ENCODE data around the gene OBP2A.

The OBP2A gene

GRCh38 chr9:135503371-135504261 is 42.3 kb upstream of the OBP2A start:
- Histone ChIP-seq H3K4me1 (ENCODE audit: control insufficient read depth in 1 of 2, insufficient read depth in 2 of 2, low read length in 2 of 2) (peaks cover 8 to 20% of the 10 kb centered on the region in 2 donors), H3K36me3 (ENCODE audit: control insufficient read depth in 1 of 2, insufficient read depth in 2 of 2, low read length in 2 of 2) (peaks cover 13 to 30% of the 10 kb centered on the region in 2 donors), H3K9me3 (ENCODE audit: control insufficient read depth in 1 of 2, low read length in 2 of 2) (no peaks in the 10 kb centered on the region), H3K27ac (ENCODE audit: low read depth, low read length) (no peak overlapping the region), H3K9ac (ENCODE audit: low read depth in 1 of 2, low read length in 2 of 2) (no peak overlapping the region), H3K27me3 (ENCODE audit: control insufficient read depth in 1 of 2, insufficient read depth in 2 of 2, low read length in 2 of 2) (no peaks in the 10 kb centered on the region), H3K4me3 (ENCODE audit: low read depth in 1 of 2, low read length in 2 of 2) (no peak overlapping the region)

- H3K36me3 ChIP-seq (ENCODE audit: control insufficient read depth in 1 of 2, insufficient read depth in 2 of 2, low read length in 2 of 2) = peaks cover 13 to 30% of the 10 kb centered on the region in 2 donors
- H3K27ac ChIP-seq (ENCODE audit: low read depth, low read length) = no peak overlapping the region
- peaks cover 8 to 13% of the 10 kb centered on the region in 2 donors for H3K4me1 ChIP-seq (ENCODE audit: control insufficient read depth in 1 of 2, insufficient read depth in 2 of 2, low read length in 2 of 2)
- H3K9me3 ChIP-seq (ENCODE audit: control insufficient read depth in 1 of 2, low read length in 2 of 2) = no peaks in the 10 kb centered on the region
- no peak overlapping the region for H3K4me3 ChIP-seq (ENCODE audit: low read depth in 1 of 2, low read length in 2 of 2)
- no peaks in the 10 kb centered on the region for H3K27me3 ChIP-seq (ENCODE audit: control insufficient read depth in 1 of 2, insufficient read depth in 2 of 2, low read length in 2 of 2)
- H3K9ac ChIP-seq (ENCODE audit: low read depth in 1 of 2, low read length in 2 of 2) = no peak overlapping the region
Measured at GRCh38 chr9:135504262-135505243, 41.4 kb upstream of the OBP2A start.

GRCh38 chr9:135505406-135506187 is 40.3 kb upstream of the OBP2A start:
- Histone ChIP-seq H3K36me3 (ENCODE audit: control insufficient read depth in 1 of 2, insufficient read depth in 2 of 2, low read length in 2 of 2) (peaks cover 13 to 30% of the 10 kb centered on the region in 2 donors), H3K4me3 (ENCODE audit: low read depth in 1 of 2, low read length in 2 of 2) (no peak overlapping the region), H3K27ac (ENCODE audit: low read depth, low read length) (no peak overlapping the region), H3K27me3 (ENCODE audit: control insufficient read depth in 1 of 2, insufficient read depth in 2 of 2, low read length in 2 of 2) (no peaks in the 10 kb centered on the region), H3K9me3 (ENCODE audit: control insufficient read depth in 1 of 2, low read length in 2 of 2) (no peaks in the 10 kb centered on the region), H3K4me1 (ENCODE audit: control insufficient read depth in 1 of 2, insufficient read depth in 2 of 2, low read length in 2 of 2) (peaks cover 8 to 12% of the 10 kb centered on the region in 2 donors), H3K9ac (ENCODE audit: low read depth in 1 of 2, low read length in 2 of 2) (no peak overlapping the region)

- Histone ChIP-seq H3K27me3 (ENCODE audit: control insufficient read depth in 1 of 2, insufficient read depth in 2 of 2, low read length in 2 of 2) (no peaks in the 10 kb centered on the region), H3K9ac (ENCODE audit: low read depth in 1 of 2, low read length in 2 of 2) (no peak overlapping the region), H3K36me3 (ENCODE audit: control insufficient read depth in 1 of 2, insufficient read depth in 2 of 2, low read length in 2 of 2) (peaks cover 13 to 30% of the 10 kb centered on the region in 2 donors), H3K4me3 (ENCODE audit: low read depth in 1 of 2, low read length in 2 of 2) (no peak overlapping the region), H3K9me3 (ENCODE audit: control insufficient read depth in 1 of 2, low read length in 2 of 2) (no peaks in the 10 kb centered on the region), H3K27ac (ENCODE audit: low read depth, low read length) (no peak overlapping the region), H3K4me1 (ENCODE audit: control insufficient read depth in 1 of 2, insufficient read depth in 2 of 2, low read length in 2 of 2) (peaks cover 7% of the 10 kb centered on the region in 2 donors)
Measured at GRCh38 chr9:135506327-135507103, 39.4 kb upstream of the OBP2A start.

- Histone ChIP-seq H3K27me3 (ENCODE audit: control insufficient read depth in 1 of 2, insufficient read depth in 2 of 2, low read length in 2 of 2) (no peaks in the 10 kb centered on the region), H3K4me1 (ENCODE audit: control insufficient read depth in 1 of 2, insufficient read depth in 2 of 2, low read length in 2 of 2) (no peaks in the 10 kb centered on the region), H3K36me3 (ENCODE audit: control insufficient read depth in 1 of 2, insufficient read depth in 2 of 2, low read length in 2 of 2) (peaks cover 13 to 27% of the 10 kb centered on the region in 2 donors), H3K9me3 (ENCODE audit: control insufficient read depth in 1 of 2, low read length in 2 of 2) (no peaks in the 10 kb centered on the region), H3K27ac (ENCODE audit: low read depth, low read length) (no peak overlapping the region), H3K9ac (ENCODE audit: low read depth in 1 of 2, low read length in 2 of 2) (no peak overlapping the region), H3K4me3 (ENCODE audit: low read depth in 1 of 2, low read length in 2 of 2) (no peak overlapping the region)
Measured at GRCh38 chr9:135507104-135508035, 38.6 kb upstream of the OBP2A start.

- Histone ChIP-seq H3K27ac (ENCODE audit: low read depth, low read length) (no peak overlapping the region), H3K36me3 (ENCODE audit: control insufficient read depth in 1 of 2, insufficient read depth in 2 of 2, low read length in 2 of 2) (peaks cover 5 to 19% of the 10 kb centered on the region in 2 donors), H3K9me3 (ENCODE audit: control insufficient read depth in 1 of 2, low read length in 2 of 2) (no peaks in the 10 kb centered on the region), H3K27me3 (ENCODE audit: control insufficient read depth in 1 of 2, insufficient read depth in 2 of 2, low read length in 2 of 2) (no peaks in the 10 kb centered on the region), H3K4me3 (ENCODE audit: low read depth in 1 of 2, low read length in 2 of 2) (no peak overlapping the region), H3K9ac (ENCODE audit: low read depth in 1 of 2, low read length in 2 of 2) (no peak overlapping the region), H3K4me1 (ENCODE audit: control insufficient read depth in 1 of 2, insufficient read depth in 2 of 2, low read length in 2 of 2) (no peaks in the 10 kb centered on the region)
Measured at GRCh38 chr9:135508211-135508820, 37.6 kb upstream of the OBP2A start.

GRCh38 chr9:135509458-135509857 is 36.5 kb upstream of the OBP2A start:
- H3K36me3 ChIP-seq (ENCODE audit: control insufficient read depth in 1 of 2, insufficient read depth in 2 of 2, low read length in 2 of 2) = peaks cover 0 to 8% of the 10 kb centered on the region in 2 donors
- no peak overlapping the region for H3K9ac ChIP-seq (ENCODE audit: low read depth in 1 of 2, low read length in 2 of 2)
- H3K27me3 ChIP-seq (ENCODE audit: control insufficient read depth in 1 of 2, insufficient read depth in 2 of 2, low read length in 2 of 2) = no peaks in the 10 kb centered on the region
- H3K27ac ChIP-seq (ENCODE audit: low read depth, low read length) = no peak overlapping the region
- H3K9me3 ChIP-seq (ENCODE audit: control insufficient read depth in 1 of 2, low read length in 2 of 2) = no peaks in the 10 kb centered on the region
- no peak overlapping the region for H3K4me3 ChIP-seq (ENCODE audit: low read depth in 1 of 2, low read length in 2 of 2)
- no peaks in the 10 kb centered on the region for H3K4me1 ChIP-seq (ENCODE audit: control insufficient read depth in 1 of 2, insufficient read depth in 2 of 2, low read length in 2 of 2)

GRCh38 chr9:135512241-135512603 is 33.7 kb upstream of the OBP2A start:
- Histone ChIP-seq H3K9me3 (ENCODE audit: control insufficient read depth in 1 of 2, low read length in 2 of 2) (no peaks in the 10 kb centered on the region), H3K4me1 (ENCODE audit: control insufficient read depth in 1 of 2, insufficient read depth in 2 of 2, low read length in 2 of 2) (no peaks in the 10 kb centered on the region), H3K36me3 (ENCODE audit: control insufficient read depth in 1 of 2, insufficient read depth in 2 of 2, low read length in 2 of 2) (no peaks in the 10 kb centered on the region), H3K9ac (ENCODE audit: low read depth in 1 of 2, low read length in 2 of 2) (no peak overlapping the region), H3K27me3 (ENCODE audit: control insufficient read depth in 1 of 2, insufficient read depth in 2 of 2, low read length in 2 of 2) (no peaks in the 10 kb centered on the region), H3K4me3 (ENCODE audit: low read depth in 1 of 2, low read length in 2 of 2) (no peak overlapping the region), H3K27ac (ENCODE audit: low read depth, low read length) (no peak overlapping the region)

All from duodenal mucosa (tissue), 2 donors.